GM23338 (cell line): Measurements from ENCODE around the gene SPRY2. TPM values are rescaled to one million over a fixed set of nuclear protein-coding genes. Genes with fewer than 3 reads are reported as not detected.

Experiments used
- ATAC-seq: fragments of 200-7000 bp; cut with Tn5 transposase; 3 replicates; pipeline ENCODE4 v1.9.1; 2020
- DNase-seq: peaks from one replicate; pipeline ENCODE4 v3.0.0-alpha.2; 2015; ENCODE audit warnings: low spot score
- H2AFZ ChIP-seq: fragments of 200-600 bp; sonication (generic); 2 replicates; pipeline ENCODE4 v1.8.0; 2016; ENCODE audit warnings: antibody characterized with exemption, mild to moderate bottlenecking, moderate library complexity
- H3F3A ChIP-seq: fragments of 200-600 bp; sonication (generic); replicated peaks from 2 replicates; pipeline ENCODE4 v1.8.0; 2017; ENCODE audit warnings: antibody characterized with exemption, mixed run types, low read depth
- H3K27ac ChIP-seq: fragments of 200-600 bp; sonication (generic); 2 replicates; pipeline ENCODE4 v1.6.1; 2016; ENCODE audit warnings: low read depth
- H3K27me3 ChIP-seq: fragments of 200-600 bp; sonication (generic); 2 replicates; pipeline ENCODE4 v1.8.0; 2016; ENCODE audit warnings: mild to moderate bottlenecking, mixed run types, moderate library complexity; ENCODE audit not compliant: insufficient read depth
- H3K36me3 ChIP-seq: fragments of 200-600 bp; sonication (generic); 2 replicates; pipeline ENCODE4 v1.8.0; 2016; ENCODE audit warnings: mild to moderate bottlenecking; ENCODE audit not compliant: insufficient read depth
- H3K4me1 ChIP-seq: fragments of 200-600 bp; sonication (generic); 2 replicates; pipeline ENCODE4 v1.8.0; 2016; ENCODE audit warnings: mild to moderate bottlenecking, moderate library complexity; ENCODE audit not compliant: insufficient read depth
- H3K4me2 ChIP-seq: fragments of 200-600 bp; sonication (generic); 2 replicates; pipeline ENCODE4 v1.7.1; 2017; ENCODE audit warnings: mixed run types
- H3K4me3 ChIP-seq: fragments of 200-600 bp; sonication (generic); 2 replicates; pipeline ENCODE4 v1.6.1; 2016; ENCODE audit warnings: mixed run types
- H3K79me2 ChIP-seq: fragments of 200-600 bp; sonication (generic); replicated peaks from 2 replicates; pipeline ENCODE4 v1.8.0; 2017; ENCODE audit warnings: mild to moderate bottlenecking; ENCODE audit not compliant: insufficient read depth
- H3K9me2 ChIP-seq: fragments of 200-600 bp; sonication (generic); 2 replicates; pipeline ENCODE4 v1.8.0; 2017; ENCODE audit not compliant: insufficient read depth
- H4K20me1 ChIP-seq: fragments of 200-600 bp; sonication (generic); replicated peaks from 2 replicates; pipeline ENCODE4 v1.8.0; 2017; ENCODE audit warnings: mild to moderate bottlenecking; ENCODE audit not compliant: insufficient read depth
- H3K27ac Mint-ChIP-seq: 2 replicates; pipeline ENCODE4 v1.8.0; 2020; ENCODE audit warnings: inconsistent platforms, mild to moderate bottlenecking, moderate library complexity, mixed read lengths
- H3K27me3 Mint-ChIP-seq: 3 replicates; pipeline ENCODE4 v1.8.0; 2022; ENCODE audit warnings: low read depth, mild to moderate bottlenecking, moderate library complexity, mixed read lengths, inconsistent platforms; ENCODE audit not compliant: insufficient read depth, poor library complexity
- H3K36me3 Mint-ChIP-seq: 3 replicates; pipeline ENCODE4 v1.8.0; 2021; ENCODE audit warnings: low read depth, mild to moderate bottlenecking, inconsistent platforms, moderate library complexity, mixed read lengths
- H3K4me1 Mint-ChIP-seq: 3 replicates; pipeline ENCODE4 v1.8.0; 2020; ENCODE audit warnings: mild to moderate bottlenecking, inconsistent platforms, mixed read lengths
- H3K4me3 Mint-ChIP-seq: 3 replicates; pipeline ENCODE4 v1.8.0; 2021; ENCODE audit warnings: moderate library complexity, mild to moderate bottlenecking, inconsistent platforms, mixed read lengths
- H3K9me3 Mint-ChIP-seq: 3 replicates; pipeline ENCODE4 v1.8.0; 2020; ENCODE audit warnings: moderate library complexity, mild to moderate bottlenecking, inconsistent platforms, mixed read lengths
- CREB1 ChIP-seq: fragments of 250-450 bp; sonication (Bioruptor Pico); IDR thresholded peaks from 2 replicates; pipeline ENCODE4 v1.5.0; 2020; ENCODE audit warnings: low read depth, mild to moderate bottlenecking, moderate library complexity
- CTCF ChIP-seq, 2 experiments: fragments of 200-600 bp in 1 of 2; sonication (generic) in 1 of 2; conservative IDR thresholded peaks; 2 replicates each; pipeline versions ENCODE4 v1.5.1 to v1.6.1; 2016 to 2017; ENCODE audit warnings: antibody characterized with exemption in 2 of 2, low read depth in 2 of 2, mild to moderate bottlenecking in 2 of 2, moderate library complexity in 1 of 2
- ETS1 ChIP-seq: IDR thresholded peaks from 2 replicates; pipeline ENCODE4 v1.6.1; 2016; ENCODE audit warnings: antibody characterized with exemption
- EZH2 ChIP-seq: fragments of 200-600 bp; sonication (generic); IDR thresholded peaks from one replicate; pipeline ENCODE4 v1.8.0; 2017; ENCODE audit warnings: antibody characterized with exemption, mild to moderate bottlenecking, low read depth; ENCODE audit not compliant: unreplicated experiment
- EZH2phosphoT487 ChIP-seq: fragments of 200-600 bp; sonication (generic); IDR thresholded peaks from one replicate; pipeline ENCODE4 v1.8.1; 2018; ENCODE audit warnings: antibody characterized with exemption; ENCODE audit not compliant: unreplicated experiment
- JUNB ChIP-seq: IDR thresholded peaks from one replicate; pipeline ENCODE4 v1.6.1; 2016; ENCODE audit warnings: antibody characterized with exemption; ENCODE audit not compliant: unreplicated experiment
- POLR2AphosphoS5 ChIP-seq: IDR thresholded peaks from 2 replicates; pipeline ENCODE4 v1.6.1; 2016; ENCODE audit warnings: antibody characterized with exemption, low read depth
- REST ChIP-seq: IDR thresholded peaks from one replicate; pipeline ENCODE4 v1.6.1; 2018; ENCODE audit warnings: antibody characterized with exemption; ENCODE audit not compliant: unreplicated experiment
- STAT1 ChIP-seq: IDR thresholded peaks from one replicate; pipeline ENCODE4 v1.6.1; 2016; ENCODE audit warnings: antibody characterized with exemption; ENCODE audit not compliant: unreplicated experiment
- ZNF114 ChIP-seq: fragments of 250-450 bp; sonication (Bioruptor Pico); IDR thresholded peaks from 2 replicates; pipeline ENCODE4 v1.5.0; 2020; ENCODE audit warnings: mild to moderate bottlenecking, moderate library complexity
- ZNF331 ChIP-seq: fragments of 250-450 bp; sonication (Bioruptor Pico); IDR thresholded peaks from 2 replicates; pipeline ENCODE4 v1.5.0; 2020; ENCODE audit warnings: low read depth, mild to moderate bottlenecking, moderate library complexity
- polyA plus RNA-seq: library from polyadenylated mRNA; unstranded; fragments of >200 nt; fragmentation: Nextera tagmentation; extraction: Ambion mirVana; gene quantifications from 2 replicates; pipeline ENCODE4 v1.2.1, GENCODE V29; 2016
- total RNA-seq: library from RNA; depleted of rRNA; stranded (reverse); fragments of >200 nt; shearing (Covaris generic); gene quantifications from 2 replicates; pipeline ENCODE4 v1.2.3, GENCODE V29; 2014

The SPRY2 gene
- total and polyA plus RNA-seq, 2 experiments from 2014 or later, result 21.5 to 39.1 TPM

- H3K9me3 Mint-ChIP-seq, result no peaks in the 10 kb centered on the region
- H3K4me2 ChIP-seq, result no peak overlapping the region
- no peak for ATAC-seq
- H3K36me3 Mint-ChIP-seq, result peaks cover 37% of the 10 kb centered on the region
- TF ChIP-seq EZH2 (no peak), ETS1 (no peak), JUNB (no peak), REST (no peak), STAT1 (no peak), POLR2AphosphoS5 (no peak), ZNF114 (CRISPR knock-in tag) (no peak), CREB1 (CRISPR knock-in tag) (no peak), EZH2phosphoT487 (no peak), ZNF331 (CRISPR knock-in tag) (no peak)
- DNase-seq, result no peak
- H3K4me3 Mint-ChIP-seq, result no peak overlapping the region
- H3K27me3 ChIP-seq, result no peaks in the 10 kb centered on the region
- no peaks in the 10 kb centered on the region for H3F3A ChIP-seq
- no peak overlapping the region for H2AFZ ChIP-seq
- H3K27ac ChIP-seq, result 0 out of 2 replicates have a peak overlapping the region, but pooled peaks have one; percentile 45
- no peak overlapping the region for H3K27ac Mint-ChIP-seq
- peaks cover 19% of the 10 kb centered on the region; the same call in 2 of the 3 replicates for H3K4me1 Mint-ChIP-seq
- no peak overlapping the region for H3K4me3 ChIP-seq
- H3K9me2 ChIP-seq, result no peaks in the 10 kb centered on the region
- no peaks in the 10 kb centered on the region; the same call in 1 of the 2 replicates for H4K20me1 ChIP-seq
- H3K27me3 Mint-ChIP-seq, result no peaks in the 10 kb centered on the region
- peaks cover 52% of the 10 kb centered on the region for H3K79me2 ChIP-seq
- H3K4me1 ChIP-seq, result no peaks in the 10 kb centered on the region
- H3K36me3 ChIP-seq, result peaks cover 3% of the 10 kb centered on the region; the same call in 1 of the 2 replicates
Observed at GRCh38 chr13:80329250-80329649, 11.7 kb downstream of the SPRY2 start.

GRCh38 chr13:80319004-80319403 is 21.9 kb downstream of the SPRY2 start:
- Histone ChIP-seq H3F3A (no peaks in the 10 kb centered on the region), H3K4me1 (peaks cover 4% of the 10 kb centered on the region), H3K79me2 (no peaks in the 10 kb centered on the region), H3K4me2 (no peak overlapping the region), H3K27ac (no peak overlapping the region), H3K36me3 (no peaks in the 10 kb centered on the region), H2AFZ (no peak overlapping the region), H3K27me3 (no peaks in the 10 kb centered on the region), H3K4me3 (no peak overlapping the region), H3K9me2 (no peaks in the 10 kb centered on the region; the same call in 1 of the 2 replicates), H4K20me1 (no peaks in the 10 kb centered on the region)
- Mint-ChIP-seq H3K36me3 (peaks cover 9% of the 10 kb centered on the region; the same call in 1 of the 3 replicates), H3K27ac (no peak overlapping the region), H3K4me1 (no peaks in the 10 kb centered on the region), H3K9me3 (peaks cover 3% of the 10 kb centered on the region; the same call in 1 of the 3 replicates), H3K27me3 (no peaks in the 10 kb centered on the region), H3K4me3 (no peak overlapping the region)
- no peak for DNase-seq
- ATAC-seq, result no peak
- TF ChIP-seq EZH2 (no peak), CTCF (conservative IDR thresholded peaks at IDR 0.05; ENCODE audit: low read depth in 2 of 2) (no peak), EZH2phosphoT487 (no peak), ZNF331 (CRISPR knock-in tag) (no peak), CREB1 (CRISPR knock-in tag) (no peak), ZNF114 (CRISPR knock-in tag) (no peak), ETS1 (no peak), REST (no peak)
